Erythroblast (primary cell): ENCODE measurements around the gene FNDC3B.
A peak's percentile ranks its signal among the peaks of the same experiment; 100 is the strongest.

Source experiments
- DNase-seq, 2 experiments: peaks; one replicate each; lab custom pipeline; 2025; lab: John Stamatoyannopoulos, UW
- GATA1 ChIP-seq: IDR thresholded peaks from 2 replicates; pipeline ENCODE4 v1.6.1; 2011; ENCODE audit warnings: low read depth, mild to moderate bottlenecking, control low read depth, low read length, moderate library complexity
- POLR2A ChIP-seq: IDR thresholded peaks from 2 replicates; pipeline ENCODE4 v1.6.1; 2011; ENCODE audit warnings: mild to moderate bottlenecking, low read length

The FNDC3B gene

GRCh38 chr3:172309741-172310427 is 270.5 kb downstream of the FNDC3B start:
- DNase-seq, result no peak
- TF ChIP-seq GATA1 (no peak), POLR2A (no peak)

- TF ChIP-seq GATA1 (no peak), POLR2A (no peak)
These were observed 271.0 kb downstream of the FNDC3B start for GRCh38 chr3:172310428-172310760.

GRCh38 chr3:172311217-172311616 is 271.8 kb downstream of the FNDC3B start:
- no peak for TF ChIP-seq GATA1
- no peak for TF ChIP-seq POLR2A
- DNase-seq, result no peak

More at GRCh38 chr3:172310428-172310760, 271.0 kb downstream of the FNDC3B start:
- no peak for DNase-seq

GRCh38 chr3:172312001-172312400 is 272.6 kb downstream of the FNDC3B start:
- no peak for TF ChIP-seq GATA1
- TF ChIP-seq POLR2A, result no peak
- DNase-seq, result no peak

- no peak for DNase-seq
- TF ChIP-seq GATA1 (no peak), POLR2A (no peak)
These were observed 273.3 kb downstream of the FNDC3B start for GRCh38 chr3:172312711-172313110.

- TF ChIP-seq POLR2A (no peak), GATA1 (no peak)
- DNase-seq, result no peak
These were observed 274.3 kb downstream of the FNDC3B start for GRCh38 chr3:172313671-172314070.

- TF ChIP-seq POLR2A (no peak), GATA1 (no peak)
- DNase-seq, result no peak
These were observed 275.3 kb downstream of the FNDC3B start for GRCh38 chr3:172314591-172315160.

GRCh38 chr3:172315401-172316091 is 276.2 kb downstream of the FNDC3B start:
- peak in 1 of 2 experiments; percentile 7 for DNase-seq
- TF ChIP-seq POLR2A (no peak), GATA1 (no peak)

- no peak for DNase-seq
- no peak for TF ChIP-seq GATA1
- no peak for TF ChIP-seq POLR2A
These were observed 277.4 kb downstream of the FNDC3B start for GRCh38 chr3:172316758-172317157.

GRCh38 chr3:172317481-172317880 is 278.1 kb downstream of the FNDC3B start:
- DNase-seq, result no peak
- TF ChIP-seq GATA1 (no peak), POLR2A (no peak)

- DNase-seq, result no peak
- TF ChIP-seq GATA1 (no peak), POLR2A (no peak)
These were observed 278.6 kb downstream of the FNDC3B start for GRCh38 chr3:172317984-172318383.

- TF ChIP-seq GATA1, result no peak
- no peak for TF ChIP-seq POLR2A
- DNase-seq, result no peak
These were observed 280.2 kb downstream of the FNDC3B start for GRCh38 chr3:172319595-172319994.

GRCh38 chr3:172320468-172320867 is 281.1 kb downstream of the FNDC3B start:
- DNase-seq, result no peak
- TF ChIP-seq GATA1 (no peak), POLR2A (no peak)

- TF ChIP-seq GATA1, result no peak
- no peak for TF ChIP-seq POLR2A
- DNase-seq, result no peak
These were observed 281.7 kb downstream of the FNDC3B start for GRCh38 chr3:172321035-172321434.
